GM19043 (cell line): Measurements from ENCODE around the gene DGKZ.
"Not testable (repeated sequence)": the region's sequence is repeated elsewhere in the genome, so short reads cannot be mapped to it uniquely, and the experiment has no call there.

Experiments
- ATAC-seq: cut with Tn5 transposase; IDR thresholded peaks from one replicate; pipeline ENCODE4 v1.9.1; 2021; ENCODE audit warnings: low read depth; ENCODE audit not compliant: unreplicated experiment

DGKZ gene

DNA sequence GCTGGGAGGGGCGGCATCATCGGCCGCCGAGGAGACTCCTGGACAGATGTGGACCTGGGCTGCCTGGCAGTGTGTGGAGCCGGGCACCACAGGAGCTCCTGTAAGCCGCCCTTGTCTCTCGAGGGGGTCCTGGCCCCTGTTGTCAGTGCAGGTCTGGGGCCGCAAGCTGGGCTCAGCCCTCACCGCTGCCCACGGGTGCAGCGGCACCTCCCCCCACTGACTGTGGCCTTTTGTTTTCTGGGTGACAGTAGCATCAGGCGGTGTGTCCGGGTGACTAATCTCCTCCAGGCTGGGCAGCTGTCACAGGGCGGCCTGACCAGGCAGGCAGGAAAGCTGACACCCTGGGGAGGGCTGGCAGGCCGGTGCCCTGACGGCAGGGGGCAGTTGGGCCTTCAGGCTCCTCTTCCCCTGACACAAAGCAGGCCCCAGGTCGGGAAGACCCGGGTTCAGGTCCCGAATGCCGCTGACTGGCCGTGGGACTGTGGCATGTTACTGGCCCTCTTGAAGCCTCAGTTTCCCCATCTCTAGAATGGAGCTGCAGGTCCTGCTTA lies 16.3 kb downstream of the DGKZ start:
- no peak for ATAC-seq

DNA sequence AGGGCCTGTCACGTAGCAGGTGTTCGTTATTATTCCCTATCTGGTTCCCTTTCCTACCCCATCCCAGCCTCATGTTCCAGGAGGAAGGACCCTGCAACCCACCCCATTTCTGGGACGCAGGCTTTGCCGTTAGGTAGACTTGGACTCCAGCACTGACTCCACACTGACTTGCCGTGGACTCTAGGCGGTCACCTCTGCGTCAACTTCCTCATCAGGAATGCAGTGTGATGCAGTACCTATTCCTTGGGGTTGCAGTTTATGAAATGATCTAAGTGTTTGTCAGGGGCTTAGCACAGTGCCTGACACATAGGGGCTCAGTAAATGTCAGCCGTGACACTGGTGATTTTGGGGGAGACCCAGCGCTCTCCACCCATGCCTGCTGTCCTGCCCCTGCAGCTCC lies 16.8 kb downstream of the DGKZ start:
- no peak for ATAC-seq

DNA sequence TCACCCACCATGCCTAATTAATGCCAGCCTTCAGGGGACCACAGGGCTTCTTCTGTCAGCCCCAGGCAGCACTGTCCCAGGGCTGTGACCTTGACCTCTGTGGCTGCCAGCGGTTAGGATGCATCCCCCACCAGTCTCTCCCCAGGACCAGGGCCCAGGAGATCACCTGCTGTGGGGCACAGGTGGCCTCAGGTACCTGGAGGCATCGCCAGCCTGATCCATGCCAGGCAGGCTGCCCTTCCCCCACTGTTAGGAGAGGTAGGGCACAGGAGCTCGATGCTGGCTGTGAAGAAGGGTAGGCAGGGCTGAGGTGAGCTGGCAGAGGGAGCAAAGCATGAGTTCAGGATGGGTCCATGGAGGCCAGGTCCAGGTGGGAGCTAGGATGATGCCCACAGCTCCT lies 17.5 kb downstream of the DGKZ start:
- no peak for ATAC-seq

DNA sequence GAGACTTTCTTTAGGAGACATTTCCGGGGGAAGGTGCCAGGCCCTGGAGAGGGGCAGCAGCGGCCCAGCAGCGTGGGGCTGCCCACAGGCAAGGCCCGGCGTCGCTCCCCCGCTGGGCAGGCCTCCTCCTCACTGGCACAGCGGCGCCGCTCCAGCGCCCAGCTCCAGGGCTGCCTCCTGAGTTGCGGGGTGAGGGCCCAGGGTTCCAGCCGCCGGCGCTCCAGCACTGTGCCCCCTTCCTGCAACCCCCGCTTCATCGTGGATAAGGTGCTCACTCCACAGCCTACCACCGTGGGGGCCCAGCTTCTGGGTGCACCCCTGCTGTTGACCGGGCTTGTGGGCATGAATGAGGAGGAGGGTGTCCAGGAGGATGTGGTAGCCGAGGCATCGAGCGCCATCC lies 19.0 kb downstream of the DGKZ start:
- no peak for ATAC-seq

DNA sequence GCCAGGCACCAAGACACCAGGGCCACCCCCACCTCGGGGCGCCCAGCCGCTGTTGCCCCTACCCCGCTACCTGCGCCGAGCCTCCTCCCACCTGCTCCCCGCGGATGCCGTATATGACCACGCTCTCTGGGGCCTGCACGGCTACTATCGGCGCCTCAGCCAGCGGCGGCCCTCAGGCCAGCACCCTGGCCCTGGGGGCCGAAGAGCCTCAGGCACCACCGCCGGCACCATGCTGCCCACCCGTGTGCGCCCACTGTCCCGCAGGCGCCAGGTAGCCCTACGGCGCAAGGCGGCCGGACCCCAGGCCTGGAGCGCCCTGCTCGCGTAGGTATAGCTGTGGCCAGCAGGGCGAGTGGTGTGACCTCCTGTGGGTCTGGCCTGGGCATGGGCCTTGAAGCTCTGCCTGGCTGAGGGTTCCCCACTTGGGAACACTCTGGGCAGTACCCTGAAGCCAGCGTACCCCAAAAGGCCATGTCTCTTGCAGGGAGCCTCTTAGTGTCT lies 19.4 kb downstream of the DGKZ start:
- no peak for ATAC-seq

DNA sequence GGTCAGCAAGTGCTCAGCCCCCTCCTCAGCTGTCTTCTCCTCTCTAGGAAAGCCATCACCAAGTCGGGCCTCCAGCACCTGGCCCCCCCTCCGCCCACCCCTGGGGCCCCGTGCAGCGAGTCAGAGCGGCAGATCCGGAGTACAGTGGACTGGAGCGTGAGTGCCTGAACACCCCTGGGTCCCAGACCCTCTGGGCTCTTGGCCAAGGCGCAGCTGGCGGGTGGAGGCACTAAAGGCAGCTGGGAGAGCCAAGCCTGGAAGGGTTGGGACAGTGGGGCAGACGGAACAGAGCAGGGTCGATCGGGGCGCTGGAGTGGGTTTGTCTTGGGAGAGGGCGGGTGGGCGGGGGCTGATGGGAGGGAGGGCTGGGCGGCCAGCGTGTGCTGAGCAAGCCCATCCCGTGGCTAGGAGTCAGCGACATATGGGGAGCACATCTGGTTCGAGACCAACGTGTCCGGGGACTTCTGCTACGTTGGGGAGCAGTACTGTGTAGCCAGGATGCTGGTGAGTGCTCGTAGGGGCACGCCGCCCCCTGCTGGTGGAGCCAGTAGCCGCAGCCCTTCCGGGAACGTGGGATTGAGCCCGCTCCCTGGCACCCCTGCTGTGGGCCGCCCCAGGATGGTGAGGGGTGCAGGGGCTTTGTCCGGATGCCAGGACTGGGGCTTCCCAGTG lies 20.1 kb downstream of the DGKZ start:
- ATAC-seq = peak; percentile 75

DNA sequence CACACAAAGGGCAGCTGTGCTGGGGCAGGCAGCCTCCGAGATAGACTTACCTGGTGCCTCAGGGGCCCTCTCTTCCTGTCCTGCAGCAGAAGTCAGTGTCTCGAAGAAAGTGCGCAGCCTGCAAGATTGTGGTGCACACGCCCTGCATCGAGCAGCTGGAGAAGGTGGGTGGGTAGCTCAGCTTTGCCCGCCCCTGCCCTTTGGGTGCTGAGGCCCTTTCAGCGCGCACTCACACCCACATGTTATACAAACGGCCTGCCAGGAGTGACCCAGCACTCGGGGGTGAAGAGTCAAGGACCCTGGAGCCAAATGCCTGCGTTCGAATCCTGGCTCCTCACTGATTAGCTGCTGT lies 20.6 kb downstream of the DGKZ start:
- no peak for ATAC-seq

DNA sequence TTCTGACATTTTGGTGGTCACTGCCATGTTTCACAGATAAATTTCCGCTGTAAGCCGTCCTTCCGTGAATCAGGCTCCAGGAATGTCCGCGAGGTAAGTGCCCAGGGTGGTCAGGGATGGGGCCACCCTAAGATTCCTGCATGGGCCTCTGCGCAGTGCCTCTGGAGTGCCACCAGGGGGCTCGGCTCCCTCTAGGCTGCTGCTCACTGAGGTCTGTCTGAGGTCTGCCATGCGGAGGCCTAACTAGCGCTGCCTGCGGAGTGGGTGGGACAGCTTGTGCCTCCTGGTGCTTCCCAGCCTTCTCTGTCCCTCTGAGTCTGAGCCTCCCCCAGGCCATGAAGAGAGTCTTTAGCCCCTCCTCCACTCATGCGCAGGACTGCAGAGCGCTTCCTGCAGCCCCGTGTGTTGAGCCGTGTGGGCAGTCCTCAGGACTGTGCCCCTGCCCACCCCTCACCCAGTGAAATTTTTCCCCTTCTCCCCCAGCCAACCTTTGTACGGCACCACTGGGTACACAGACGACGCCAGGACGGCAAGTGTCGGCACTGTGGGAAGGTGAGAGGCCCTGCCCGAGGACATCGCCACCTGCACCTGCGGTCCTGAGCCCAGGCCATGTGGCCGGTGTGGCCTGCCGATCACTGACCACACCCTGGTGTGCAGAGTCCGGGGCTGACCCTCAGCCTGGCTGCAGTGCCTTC lies 22.3 kb downstream of the DGKZ start:
- peak; percentile 60 for ATAC-seq

DNA sequence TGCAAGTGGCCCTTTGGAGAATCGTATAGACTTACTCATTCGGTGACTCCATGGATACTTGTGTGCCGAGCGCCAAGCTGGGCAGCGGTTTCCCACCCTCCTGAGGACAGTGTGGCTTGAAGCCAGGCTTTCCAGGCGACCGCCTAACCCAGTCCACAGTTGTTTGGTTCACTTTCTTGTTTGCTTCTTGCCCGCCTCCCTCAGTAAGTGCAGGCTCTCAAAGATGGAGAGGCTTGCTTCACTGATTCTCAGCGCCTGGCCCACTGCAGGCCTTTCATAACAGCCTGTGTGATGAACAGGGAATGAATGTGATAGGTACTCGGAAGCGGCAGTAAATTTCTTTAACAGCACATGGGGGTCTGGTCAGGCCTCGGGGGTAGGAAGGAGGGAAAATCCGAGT lies 23.0 kb downstream of the DGKZ start:
- no peak for ATAC-seq

DNA sequence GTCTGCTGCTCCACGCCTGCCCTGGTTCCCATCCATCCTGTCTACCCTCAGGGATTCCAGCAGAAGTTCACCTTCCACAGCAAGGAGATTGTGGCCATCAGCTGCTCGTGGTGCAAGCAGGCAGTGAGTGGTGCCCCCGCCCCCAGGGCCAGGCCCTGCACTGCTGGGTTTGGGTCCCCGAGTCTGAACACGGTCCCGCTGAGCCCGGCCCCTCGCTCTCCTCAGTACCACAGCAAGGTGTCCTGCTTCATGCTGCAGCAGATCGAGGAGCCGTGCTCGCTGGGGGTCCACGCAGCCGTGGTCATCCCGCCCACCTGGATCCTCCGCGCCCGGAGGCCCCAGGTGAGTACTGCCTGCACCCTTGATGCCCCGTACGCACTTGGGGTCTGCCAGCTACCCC lies 24.0 kb downstream of the DGKZ start:
- ATAC-seq = not testable (repeated sequence)

DNA sequence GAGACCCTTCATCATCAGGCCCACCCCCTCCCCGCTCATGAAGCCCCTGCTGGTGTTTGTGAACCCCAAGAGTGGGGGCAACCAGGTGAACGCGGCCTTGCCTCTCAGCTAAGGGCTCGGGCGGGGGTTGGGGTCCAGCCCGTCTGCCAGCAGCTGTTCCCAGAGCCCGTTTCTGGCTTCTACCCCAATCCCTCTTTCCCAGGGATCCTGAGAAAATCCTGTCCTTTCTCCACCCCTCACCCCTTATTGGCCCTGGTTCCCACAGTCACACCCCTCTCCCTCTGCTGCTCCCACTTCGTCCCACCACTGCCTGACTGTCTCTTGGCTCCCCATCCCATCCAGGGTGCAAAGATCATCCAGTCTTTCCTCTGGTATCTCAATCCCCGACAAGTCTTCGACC lies 24.8 kb downstream of the DGKZ start:
- ATAC-seq = no peak

DNA sequence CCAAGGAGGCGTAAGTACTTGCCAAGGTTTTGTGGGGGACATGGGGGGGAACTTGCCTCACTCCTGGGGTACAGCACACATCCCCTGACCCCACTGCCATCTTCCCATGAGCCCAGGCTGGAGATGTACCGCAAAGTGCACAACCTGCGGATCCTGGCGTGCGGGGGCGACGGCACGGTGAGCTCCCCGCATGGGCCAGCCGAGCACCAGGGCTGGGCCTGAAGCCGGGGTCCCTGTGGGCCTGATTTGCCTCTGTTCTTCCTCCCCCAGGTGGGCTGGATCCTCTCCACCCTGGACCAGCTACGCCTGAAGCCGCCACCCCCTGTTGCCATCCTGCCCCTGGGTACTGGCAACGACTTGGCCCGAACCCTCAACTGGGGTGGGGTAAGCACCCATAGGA lies 25.2 kb downstream of the DGKZ start:
- ATAC-seq = not testable (repeated sequence)

DNA sequence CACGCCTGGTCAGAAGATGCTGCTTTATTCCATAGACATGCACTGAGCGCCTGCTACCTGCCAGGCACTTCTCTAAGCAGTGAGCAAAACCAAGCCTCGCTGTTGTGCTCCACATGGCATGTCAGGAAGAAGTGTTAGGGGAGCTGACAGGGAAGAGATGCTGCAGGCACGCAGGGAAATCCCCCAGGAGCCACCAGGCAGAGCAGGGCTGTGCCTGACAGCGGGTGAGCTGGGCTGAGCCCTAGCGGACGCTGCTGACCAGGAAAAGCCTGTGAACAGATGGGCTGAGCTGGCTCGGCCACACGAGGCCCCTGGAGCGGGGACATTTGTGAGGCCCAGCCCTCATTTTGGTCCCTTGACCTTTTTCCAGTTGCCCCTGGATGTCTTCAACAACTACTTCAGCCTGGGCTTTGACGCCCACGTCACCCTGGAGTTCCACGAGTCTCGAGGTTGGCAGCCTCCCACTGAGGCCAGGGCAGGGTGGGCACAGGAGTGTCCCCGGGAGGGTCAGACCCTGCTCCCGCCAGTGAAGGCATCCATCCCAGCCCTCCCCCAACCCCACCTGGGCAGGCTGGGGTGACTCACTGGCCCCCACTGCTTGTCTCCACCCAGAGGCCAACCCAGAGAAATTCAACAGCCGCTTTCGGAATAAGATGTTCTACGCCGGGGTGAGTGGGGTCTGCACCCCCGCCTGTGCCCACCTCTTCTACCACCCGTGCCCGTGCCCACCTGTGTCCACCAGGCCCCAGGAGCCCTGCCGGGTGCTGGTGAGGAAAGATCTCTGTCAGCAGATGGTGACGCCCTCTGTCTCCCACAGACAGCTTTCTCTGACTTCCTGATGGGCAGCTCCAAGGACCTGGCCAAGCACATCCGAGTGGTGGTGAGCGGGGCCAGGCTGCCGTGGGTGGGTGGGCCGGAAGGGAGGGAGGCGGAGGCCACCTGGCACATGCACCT lies 26.8 kb downstream of the DGKZ start:
- ATAC-seq = no peak

DNA sequence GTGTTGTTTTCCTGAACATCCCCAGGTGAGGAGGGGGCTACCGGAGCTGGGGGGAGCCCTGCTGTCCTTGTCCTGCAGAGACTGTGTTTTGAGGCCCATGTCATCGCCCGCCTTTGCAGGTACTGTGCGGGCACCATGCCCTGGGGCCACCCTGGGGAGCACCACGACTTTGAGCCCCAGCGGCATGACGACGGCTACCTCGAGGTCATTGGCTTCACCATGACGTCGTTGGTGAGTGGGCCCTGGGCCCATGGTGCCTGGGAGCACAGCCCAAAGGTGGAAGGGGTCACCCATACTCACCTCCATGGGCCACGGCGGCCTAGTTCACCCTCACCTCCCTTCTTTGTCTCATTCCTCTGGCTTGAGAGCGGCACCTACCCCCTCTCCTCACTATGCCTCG lies 27.6 kb downstream of the DGKZ start:
- ATAC-seq = no peak

DNA sequence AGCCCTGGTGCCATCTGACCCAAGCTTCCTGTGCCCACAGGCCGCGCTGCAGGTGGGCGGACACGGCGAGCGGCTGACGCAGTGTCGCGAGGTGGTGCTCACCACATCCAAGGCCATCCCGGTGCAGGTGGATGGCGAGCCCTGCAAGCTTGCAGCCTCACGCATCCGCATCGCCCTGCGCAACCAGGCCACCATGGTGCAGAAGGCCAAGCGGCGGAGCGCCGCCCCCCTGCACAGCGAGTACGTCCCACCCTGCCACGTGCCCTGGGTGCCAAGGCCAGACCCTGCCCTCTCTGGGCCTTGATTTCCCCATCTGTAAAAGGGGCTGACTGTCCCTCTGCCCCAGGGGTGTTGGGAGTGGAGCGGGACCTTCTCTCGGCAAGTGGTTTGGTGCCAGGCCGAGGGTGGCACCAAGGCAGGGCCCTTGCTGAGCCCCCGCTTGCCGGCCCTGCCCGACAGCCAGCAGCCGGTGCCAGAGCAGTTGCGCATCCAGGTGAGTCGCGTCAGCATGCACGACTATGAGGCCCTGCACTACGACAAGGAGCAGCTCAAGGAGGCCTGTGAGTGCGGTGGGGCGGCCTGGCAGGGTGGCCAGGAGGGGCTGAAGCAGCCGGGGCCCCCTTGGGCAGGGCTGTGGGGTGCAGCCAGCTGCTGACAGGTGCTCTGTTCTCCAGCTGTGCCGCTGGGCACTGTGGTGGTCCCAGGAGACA lies 28.3 kb downstream of the DGKZ start:
- ATAC-seq = no peak

DNA sequence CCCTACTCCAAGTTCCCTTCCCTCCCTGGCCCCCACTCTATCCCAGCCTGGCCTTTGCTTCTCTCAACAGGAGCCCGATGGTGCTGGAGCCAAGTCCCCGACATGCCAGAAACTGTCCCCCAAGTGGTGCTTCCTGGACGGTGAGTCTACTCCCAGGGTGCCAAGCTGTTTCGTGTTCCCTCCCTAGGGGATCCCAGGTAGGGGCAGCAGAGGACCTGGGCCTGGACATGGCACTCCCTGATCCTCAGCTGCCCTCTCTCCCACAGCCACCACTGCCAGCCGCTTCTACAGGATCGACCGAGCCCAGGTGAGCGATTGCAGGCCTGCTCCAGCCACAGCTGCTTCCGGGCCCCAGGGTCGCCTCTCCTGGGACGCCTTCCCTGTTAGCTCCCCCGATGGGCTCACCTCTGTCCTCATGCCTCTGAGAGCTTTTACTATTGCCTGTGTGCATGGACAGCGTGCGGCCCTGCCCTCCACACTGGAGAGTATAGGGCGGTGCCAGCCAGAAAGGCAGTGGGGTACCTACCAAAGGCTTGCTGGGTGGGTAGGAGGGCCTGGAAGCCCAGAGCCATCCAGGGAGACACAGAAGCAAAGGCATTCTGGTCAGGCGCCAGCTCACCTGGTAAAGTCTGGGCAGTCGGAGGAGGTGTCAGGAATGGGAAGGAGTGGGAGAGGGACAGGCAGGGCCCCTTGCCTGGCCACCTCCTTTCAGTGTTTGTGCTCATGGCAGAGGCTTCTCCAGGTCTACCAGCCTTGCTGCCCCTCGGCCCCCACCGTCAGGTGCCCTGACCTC lies 29.2 kb downstream of the DGKZ start:
- no peak for ATAC-seq

DNA sequence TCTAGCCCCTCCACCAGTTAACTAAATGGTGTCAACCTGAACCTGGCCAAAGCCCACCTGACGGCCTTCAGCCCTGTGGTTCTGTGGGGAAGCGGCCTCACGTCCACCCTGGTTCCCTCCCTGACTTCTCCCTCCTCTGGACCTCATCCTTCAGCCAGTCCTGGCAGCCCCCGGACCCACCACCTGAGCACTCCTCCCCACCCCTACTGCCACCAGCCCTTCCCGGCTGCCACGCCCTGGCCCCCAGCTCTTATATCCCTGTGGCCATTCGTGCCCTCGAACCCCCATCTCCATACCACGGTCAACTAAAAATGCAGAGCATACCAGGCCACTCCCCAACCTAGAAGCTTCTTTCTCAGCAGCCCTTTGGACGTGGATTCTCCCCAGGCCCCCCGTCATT lies 30.0 kb downstream of the DGKZ start:
- ATAC-seq = no peak

DNA sequence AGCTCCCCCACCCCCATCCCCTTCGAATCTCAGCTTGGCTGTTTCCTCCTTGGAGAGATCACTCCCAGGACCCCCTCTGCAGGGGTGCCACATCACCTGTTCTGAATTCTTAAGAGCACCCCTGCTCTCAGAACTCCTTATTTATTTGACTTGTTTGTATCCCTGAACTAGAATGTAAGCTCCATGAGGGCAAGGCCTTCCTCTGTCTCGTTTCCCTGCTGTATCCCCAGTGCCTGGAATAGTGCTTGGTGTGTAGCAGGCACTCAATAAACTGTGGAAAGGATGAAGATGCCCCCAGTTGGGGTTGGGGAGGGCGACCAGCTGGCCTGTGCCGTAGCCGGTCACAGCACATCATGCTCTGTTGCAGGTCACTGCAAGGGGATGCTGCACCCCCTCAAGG lies 30.6 kb downstream of the DGKZ start:
- ATAC-seq = no peak

DNA sequence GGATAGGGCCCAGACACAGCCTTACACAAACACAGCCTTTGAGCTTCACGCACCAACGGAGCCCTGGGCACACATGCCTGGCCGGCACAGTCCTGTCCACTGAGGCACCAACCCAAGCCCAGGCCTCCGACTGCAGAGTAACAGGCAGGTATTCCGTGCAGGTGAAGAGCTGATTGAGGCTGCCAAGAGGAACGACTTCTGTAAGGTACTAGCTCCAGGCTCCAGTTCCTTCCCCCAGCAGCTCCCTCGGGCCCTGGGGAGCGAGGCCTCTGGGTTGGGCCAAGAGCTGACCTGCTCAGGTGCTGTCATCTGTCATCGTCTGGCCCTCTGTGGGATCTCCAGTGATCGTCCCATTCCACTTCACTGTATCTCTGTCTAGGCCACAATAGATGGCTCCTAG lies 31.0 kb downstream of the DGKZ start:
- no peak for ATAC-seq
